ACC112 (cell line): ENCODE results near the gene SRBD1.

ENCODE experiments used
- H2AFZ ChIP-seq: fragments of 200-600 bp; sonication (generic); one replicate; pipeline ENCODE4 v1.6.0; 2017; ENCODE audit warnings: antibody characterized with exemption, low read length; ENCODE audit not compliant: unreplicated experiment
- H3K27ac ChIP-seq: fragments of 200-600 bp; sonication (generic); 2 replicates; pipeline ENCODE4 v1.5.1; 2014; ENCODE audit warnings: low read depth, mild to moderate bottlenecking, antibody characterized with exemption, low read length, moderate library complexity
- H3K27me3 ChIP-seq: fragments of 200-600 bp; sonication (generic); 2 replicates; pipeline ENCODE4 v1.6.1; 2014; ENCODE audit warnings: mild to moderate bottlenecking, antibody characterized with exemption, low read length, moderate library complexity, mixed read lengths; ENCODE audit not compliant: insufficient read depth
- H3K36me3 ChIP-seq: fragments of 200-600 bp; sonication (generic); 2 replicates; pipeline ENCODE4 v1.6.1; 2016; ENCODE audit warnings: mild to moderate bottlenecking, antibody characterized with exemption, low read length, moderate library complexity, mixed read lengths; ENCODE audit not compliant: insufficient read depth
- H3K4me1 ChIP-seq: fragments of 200-600 bp; sonication (generic); one replicate; pipeline ENCODE4 v1.6.1; 2016; ENCODE audit warnings: low read length, mixed read lengths; ENCODE audit not compliant: insufficient read depth, unreplicated experiment, control insufficient read depth
- H3K4me3 ChIP-seq: fragments of 200-600 bp; sonication (generic); 2 replicates; pipeline ENCODE4 v1.5.1; 2014; ENCODE audit warnings: mild to moderate bottlenecking, low read depth, low read length
- H3K79me2 ChIP-seq: fragments of 200-600 bp; sonication (generic); one replicate; pipeline ENCODE4 v1.6.0; 2016; ENCODE audit warnings: low read length; ENCODE audit not compliant: control insufficient read depth, unreplicated experiment, insufficient read depth

Gene SRBD1

DNA sequence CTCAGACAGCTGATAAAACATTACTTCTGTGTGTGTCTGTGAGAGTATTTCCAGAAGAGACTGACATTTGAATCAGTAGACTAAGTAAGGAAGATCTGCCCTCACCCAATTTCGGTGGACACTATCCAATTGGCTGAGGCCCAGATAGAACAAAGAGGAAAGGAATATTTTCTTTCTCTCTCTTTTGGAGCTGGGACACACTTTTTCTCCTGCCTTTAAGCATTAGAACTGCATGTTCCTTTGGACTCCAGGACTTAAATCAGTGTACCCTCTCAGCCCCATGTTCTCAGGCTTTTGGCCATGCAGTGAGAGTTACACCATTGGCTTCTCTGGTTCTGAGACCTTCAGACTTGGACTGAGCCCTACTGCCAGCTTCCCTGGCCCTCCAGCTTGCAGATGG, 3.3 kb upstream of the SRBD1 start:
- Histone ChIP-seq H3K27me3 (no peaks in the 10 kb centered on the region), H2AFZ (peak overlapping the region; percentile 24), H3K79me2 (peaks cover 13% of the 10 kb centered on the region), H3K4me3 (no peak overlapping the region), H3K36me3 (no peaks in the 10 kb centered on the region), H3K4me1 (peaks cover 66% of the 10 kb centered on the region), H3K27ac (peak overlapping the region; percentile 7; the same call in 1 of the 2 replicates)

DNA sequence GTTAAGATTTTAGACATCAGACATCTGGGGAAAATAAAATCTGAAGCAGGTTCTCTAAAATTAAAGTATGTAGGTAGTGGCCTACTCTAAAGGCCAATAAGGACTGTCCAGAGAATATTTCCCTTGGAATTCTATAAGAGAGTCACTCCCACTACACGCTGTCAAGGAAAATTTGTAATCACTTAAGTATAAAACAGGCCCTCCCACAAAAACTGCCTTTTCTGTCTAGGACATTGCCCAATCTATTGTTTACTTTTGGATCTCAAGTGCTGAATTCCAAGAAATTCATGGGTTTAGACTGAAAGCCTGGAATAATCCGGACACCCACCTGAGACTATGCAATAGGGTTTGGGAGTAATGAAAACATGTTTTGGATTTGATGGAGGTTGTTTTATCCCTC, 1.7 kb upstream of the SRBD1 start:
- no peaks in the 10 kb centered on the region for H3K27me3 ChIP-seq
- no peak overlapping the region for H2AFZ ChIP-seq
- H3K79me2 ChIP-seq, result peaks cover 29% of the 10 kb centered on the region
- peaks cover 66% of the 10 kb centered on the region for H3K4me1 ChIP-seq
- no peak overlapping the region for H3K4me3 ChIP-seq
- peak overlapping the region; percentile 7; the same call in 1 of the 2 replicates for H3K27ac ChIP-seq
- no peaks in the 10 kb centered on the region for H3K36me3 ChIP-seq

DNA sequence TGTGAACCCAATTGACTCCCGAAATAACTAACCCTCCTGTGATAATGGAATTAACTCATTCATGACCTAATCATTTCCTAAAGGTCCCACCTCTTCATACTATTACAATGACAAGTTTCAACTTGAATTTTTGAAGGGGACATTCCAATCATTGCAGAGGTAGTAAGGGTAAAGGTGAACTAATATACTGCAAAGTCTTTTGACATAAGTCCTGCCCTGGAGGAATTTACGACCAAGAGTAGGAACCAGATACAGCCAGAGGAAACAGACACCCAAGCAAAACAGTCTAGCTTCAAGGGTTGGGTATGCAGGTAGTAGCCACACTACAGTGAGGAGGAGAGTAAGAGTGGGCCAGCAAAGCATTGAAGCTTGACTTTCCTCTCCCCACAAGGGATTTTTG, 1.2 kb upstream of the SRBD1 start:
- H3K79me2 ChIP-seq, result peaks cover 33% of the 10 kb centered on the region
- H3K27ac ChIP-seq, result peak overlapping the region; percentile 7; the same call in 1 of the 2 replicates
- no peaks in the 10 kb centered on the region for H3K36me3 ChIP-seq
- H3K4me3 ChIP-seq, result no peak overlapping the region
- peaks cover 62% of the 10 kb centered on the region for H3K4me1 ChIP-seq
- no peaks in the 10 kb centered on the region for H3K27me3 ChIP-seq
- no peak overlapping the region for H2AFZ ChIP-seq

DNA sequence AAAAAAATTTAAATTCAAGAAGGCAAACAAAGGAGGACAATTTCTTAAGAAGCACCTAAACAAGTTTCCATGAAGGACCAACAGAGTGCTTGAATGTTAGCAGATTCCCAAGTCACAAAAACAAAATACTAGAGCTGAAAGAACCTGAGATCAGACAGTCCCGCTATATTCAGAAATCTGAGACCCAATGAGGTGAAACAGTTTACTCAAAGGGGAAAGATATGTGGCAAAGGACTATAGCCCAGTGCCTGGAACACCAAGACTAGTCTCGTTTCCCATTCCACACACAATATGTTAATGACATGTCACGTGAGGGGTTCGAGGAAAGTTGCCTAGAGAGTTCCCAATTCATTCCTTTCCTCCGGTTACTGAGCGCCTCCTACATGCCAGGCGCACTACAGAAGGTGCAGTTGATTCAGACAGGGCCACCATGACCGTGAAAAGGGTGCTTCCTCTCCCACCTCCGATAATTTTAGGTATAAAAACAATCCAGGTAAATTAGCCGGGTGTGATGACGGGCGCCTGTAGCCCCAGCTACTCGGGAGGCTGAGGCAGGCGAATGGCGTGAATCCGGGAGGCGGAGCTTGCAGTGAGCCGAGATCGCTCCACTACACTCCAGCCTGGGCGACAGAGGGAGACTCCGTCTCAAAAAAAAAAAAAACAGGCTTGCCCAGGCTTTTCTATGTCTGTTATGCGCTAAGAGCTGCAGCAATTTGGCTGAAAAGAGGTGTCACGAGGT, 617 bp downstream of the SRBD1 start:
- Histone ChIP-seq H3K27me3 (no peaks in the 10 kb centered on the region), H3K36me3 (no peaks in the 10 kb centered on the region), H3K4me1 (peaks cover 44% of the 10 kb centered on the region), H2AFZ (peak overlapping the region; percentile 81), H3K27ac (peak overlapping the region; percentile 72), H3K79me2 (peaks cover 41% of the 10 kb centered on the region), H3K4me3 (peak overlapping the region; percentile 86)

DNA sequence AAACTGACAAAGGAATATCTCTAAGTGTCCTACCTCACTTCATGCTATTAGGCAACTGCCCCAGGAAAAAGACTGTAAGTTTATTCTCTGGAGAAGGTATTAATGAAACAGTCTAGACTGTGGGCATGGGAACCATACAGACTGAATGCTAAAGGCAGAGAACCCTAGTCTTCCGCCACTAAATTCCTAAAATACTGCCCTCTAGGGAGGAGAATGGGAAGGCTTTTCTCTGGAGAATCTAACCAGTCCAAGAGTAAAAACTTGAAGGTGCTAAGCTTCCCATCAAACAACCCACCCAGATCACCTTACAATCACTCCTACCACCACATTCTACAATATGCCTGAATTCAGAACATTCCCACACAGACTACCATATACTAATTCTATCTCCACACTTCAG, 3.4 kb downstream of the SRBD1 start:
- H3K4me1 ChIP-seq, result peaks cover 22% of the 10 kb centered on the region
- H3K27me3 ChIP-seq, result no peaks in the 10 kb centered on the region
- H3K27ac ChIP-seq, result no peak overlapping the region
- H3K4me3 ChIP-seq, result no peak overlapping the region
- no peaks in the 10 kb centered on the region for H3K36me3 ChIP-seq
- no peak overlapping the region for H2AFZ ChIP-seq
- H3K79me2 ChIP-seq, result peaks cover 41% of the 10 kb centered on the region

DNA sequence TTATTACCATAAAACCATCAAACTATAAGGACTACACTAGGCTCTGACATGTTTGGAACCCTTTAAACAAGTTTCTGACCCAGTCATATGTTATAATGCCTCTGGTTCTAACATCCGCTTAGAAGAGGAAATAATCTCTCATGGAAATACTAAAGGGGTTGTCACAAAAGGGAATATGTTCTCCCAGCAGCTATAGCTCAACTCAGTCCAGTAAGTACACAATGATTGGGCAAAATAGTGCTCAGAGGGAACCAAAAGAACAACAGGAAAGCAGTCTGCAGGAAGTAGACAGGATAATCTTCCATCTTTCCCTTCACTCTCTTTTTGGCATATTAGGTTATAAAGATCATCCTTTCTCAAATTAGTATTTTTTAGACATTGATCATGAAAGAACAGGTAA, 4.3 kb downstream of the SRBD1 start:
- peaks cover 8% of the 10 kb centered on the region for H3K36me3 ChIP-seq
- peaks cover 13% of the 10 kb centered on the region for H3K4me1 ChIP-seq
- H3K79me2 ChIP-seq, result peaks cover 41% of the 10 kb centered on the region
- H3K4me3 ChIP-seq, result no peak overlapping the region
- H2AFZ ChIP-seq, result no peak overlapping the region
- H3K27me3 ChIP-seq, result no peaks in the 10 kb centered on the region
- no peak overlapping the region for H3K27ac ChIP-seq

DNA sequence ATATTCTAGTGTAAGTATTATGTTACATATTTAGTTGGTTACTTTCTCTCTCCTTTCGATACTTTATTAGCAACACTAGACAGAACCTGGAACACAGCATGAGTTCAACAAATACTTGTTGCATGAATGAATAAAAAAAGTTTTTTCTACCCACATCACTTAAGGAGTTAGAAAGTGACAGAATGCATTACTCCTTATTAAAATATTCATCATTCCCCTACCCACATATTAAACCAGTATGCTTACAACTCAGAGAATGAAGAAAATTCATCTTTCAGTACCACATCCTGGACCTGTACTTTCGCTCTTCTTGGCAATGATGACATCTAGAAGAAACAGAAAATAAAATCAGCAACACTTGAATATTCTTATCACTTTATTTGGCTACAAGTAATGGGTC, 6.0 kb downstream of the SRBD1 start:
- Histone ChIP-seq H3K4me3 (no peak overlapping the region), H3K79me2 (peaks cover 36% of the 10 kb centered on the region), H3K27me3 (no peaks in the 10 kb centered on the region), H2AFZ (no peak overlapping the region), H3K4me1 (peaks cover 9% of the 10 kb centered on the region), H3K27ac (no peak overlapping the region), H3K36me3 (peaks cover 11% of the 10 kb centered on the region)

DNA sequence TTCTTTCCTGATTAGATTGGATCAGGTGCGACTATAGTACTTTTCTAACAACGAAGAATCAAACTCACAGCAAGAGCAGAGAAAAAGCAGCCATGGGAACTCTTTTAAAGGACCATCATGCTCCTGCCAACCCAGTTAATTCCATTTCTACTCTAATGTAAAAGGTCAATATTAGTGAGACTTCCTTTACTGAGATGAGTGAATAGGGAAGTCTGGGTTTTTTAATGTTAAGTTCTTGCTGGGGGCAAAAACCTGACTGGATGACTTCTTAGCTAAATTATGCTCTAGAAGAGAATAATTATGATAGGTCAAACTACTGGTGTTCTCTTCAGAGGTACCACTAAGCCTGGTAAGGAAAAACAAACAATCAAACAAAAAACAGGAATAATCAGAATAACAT, 8.4 kb downstream of the SRBD1 start:
- Histone ChIP-seq H3K27me3 (no peaks in the 10 kb centered on the region), H2AFZ (no peak overlapping the region), H3K4me3 (no peak overlapping the region), H3K36me3 (peaks cover 14% of the 10 kb centered on the region), H3K27ac (no peak overlapping the region), H3K79me2 (peaks cover 11% of the 10 kb centered on the region), H3K4me1 (no peaks in the 10 kb centered on the region)

DNA sequence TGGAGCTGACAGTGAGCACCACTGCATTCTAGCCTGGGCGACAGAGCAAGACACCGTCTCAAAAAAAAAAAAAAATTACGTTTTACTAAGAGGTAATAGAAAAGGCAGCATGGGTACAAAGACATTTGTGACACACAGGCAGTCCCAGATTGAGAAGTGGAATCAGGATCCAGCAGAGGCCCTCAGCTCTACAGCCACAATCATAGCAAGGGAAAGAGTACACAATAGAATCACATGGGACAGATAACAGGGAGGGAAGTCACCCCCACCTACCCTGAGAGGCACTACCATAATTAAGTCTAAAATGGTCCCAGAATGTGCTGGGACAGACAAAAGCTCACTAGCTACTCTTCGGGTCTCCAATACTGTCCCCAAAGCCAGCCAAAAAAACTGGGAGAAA, 12.5 kb downstream of the SRBD1 start:
- peaks cover 18% of the 10 kb centered on the region for H3K4me1 ChIP-seq
- no peak overlapping the region for H2AFZ ChIP-seq
- peaks cover 11% of the 10 kb centered on the region for H3K79me2 ChIP-seq
- H3K27me3 ChIP-seq, result no peaks in the 10 kb centered on the region
- peaks cover 16% of the 10 kb centered on the region for H3K36me3 ChIP-seq
- H3K4me3 ChIP-seq, result no peak overlapping the region
- no peak overlapping the region for H3K27ac ChIP-seq

DNA sequence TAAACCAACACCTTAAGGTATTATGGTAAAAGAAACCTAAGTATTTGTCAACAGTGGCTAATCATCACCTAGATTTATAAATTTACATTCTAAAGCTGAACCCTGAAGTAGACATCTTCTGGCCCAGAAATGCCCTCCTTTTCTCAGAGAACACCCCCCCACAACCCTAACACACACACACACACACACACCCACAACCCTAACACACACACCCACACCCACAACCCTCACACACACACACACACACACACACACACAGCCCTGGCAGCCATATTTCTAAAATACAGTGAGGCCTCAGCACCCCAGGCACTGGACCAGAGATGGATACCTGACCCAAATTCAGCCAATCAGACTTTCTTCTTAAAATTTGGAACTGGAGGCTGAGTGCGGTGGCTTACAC, 14.3 kb downstream of the SRBD1 start:
- peaks cover 18% of the 10 kb centered on the region for H3K4me1 ChIP-seq
- no peak overlapping the region for H2AFZ ChIP-seq
- H3K27ac ChIP-seq, result no peak overlapping the region
- no peak overlapping the region for H3K4me3 ChIP-seq
- H3K36me3 ChIP-seq, result peaks cover 17% of the 10 kb centered on the region; the same call in 1 of the 2 replicates
- peaks cover 17% of the 10 kb centered on the region for H3K79me2 ChIP-seq
- no peaks in the 10 kb centered on the region for H3K27me3 ChIP-seq

DNA sequence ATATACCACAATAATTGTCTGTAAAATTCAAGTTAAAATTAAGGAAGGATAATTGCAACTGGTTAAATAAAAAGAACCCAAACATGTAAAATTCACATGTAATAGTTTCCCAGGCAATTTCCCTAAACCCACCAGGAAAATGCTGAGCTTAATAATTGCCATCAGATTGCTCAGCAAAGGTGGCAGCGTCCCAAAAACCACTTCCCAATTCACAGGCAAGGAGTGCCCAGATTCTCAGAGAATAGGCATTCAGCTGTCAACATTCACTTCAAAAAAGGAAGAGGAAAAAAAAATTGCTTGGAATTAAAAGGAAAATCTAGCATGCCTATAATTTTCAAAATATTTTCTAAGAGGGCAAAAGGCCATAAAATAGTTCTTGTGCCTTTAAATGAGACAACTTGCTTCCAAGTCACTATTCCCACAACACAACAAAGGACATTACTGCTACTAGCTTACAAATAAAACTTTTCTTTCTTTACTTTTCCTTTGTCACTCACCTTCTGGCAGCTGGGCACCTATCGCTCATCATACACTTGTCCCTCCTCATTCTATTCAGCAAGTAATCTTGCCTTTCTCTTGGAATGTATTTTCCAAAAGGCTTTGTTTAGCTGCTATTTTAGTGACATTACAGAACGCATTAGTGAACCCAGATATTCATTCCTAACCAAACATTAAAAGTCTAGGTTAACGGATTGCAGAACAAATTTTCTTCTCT, 15.2 kb downstream of the SRBD1 start:
- no peaks in the 10 kb centered on the region for H3K27me3 ChIP-seq
- H3K4me3 ChIP-seq, result no peak overlapping the region
- H3K79me2 ChIP-seq, result peaks cover 17% of the 10 kb centered on the region
- H2AFZ ChIP-seq, result no peak overlapping the region
- H3K27ac ChIP-seq, result peak overlapping the region; percentile 20
- H3K4me1 ChIP-seq, result peaks cover 24% of the 10 kb centered on the region
- peaks cover 17% of the 10 kb centered on the region; the same call in 1 of the 2 replicates for H3K36me3 ChIP-seq
